ENCODE results near the gene EPB42. TPM values are rescaled to one million over a fixed set of nuclear protein-coding genes. Genes with fewer than 3 reads are reported as not detected.

EPB42 gene
- total RNA-seq, 1 experiment from 2014 or later, result not detected

DNA sequence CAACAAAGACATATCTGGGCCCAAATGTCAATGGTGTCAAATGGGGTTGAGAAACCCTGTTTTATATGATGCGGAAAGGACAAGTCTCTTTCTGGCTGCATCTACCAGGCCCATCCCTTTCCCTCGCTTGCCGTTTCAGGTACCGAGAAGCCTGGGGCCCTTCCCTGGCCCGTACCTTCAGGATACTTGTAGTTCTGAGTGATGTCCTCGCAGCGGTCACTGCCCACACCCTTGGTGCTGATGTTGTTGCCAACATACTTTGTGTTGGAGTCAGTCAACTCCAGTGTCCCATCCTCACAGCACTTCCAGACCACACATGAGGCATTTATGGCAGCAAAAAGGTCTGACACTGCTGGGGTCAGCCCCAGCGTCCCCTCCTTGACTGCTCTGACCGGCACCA is 13.8 kb downstream of the EPB42 start:
- no peak overlapping the region for H3K4me3 Mint-ChIP-seq
- H3K27me3 Mint-ChIP-seq (ENCODE audit: low read depth), result no peaks in the 10 kb centered on the region; the same call in 1 of the 2 replicates
- ChIA-PET POLR2A (no interaction called here), CTCF (interaction anchor here (0.8 to 6.4 kb wide), 3 partner anchors 12 to 79 kb away, joined by 3 to 84 read pairs (median 28); no protein-coding TSS in a partner anchor)
- ATAC-seq, result no peak
- no peak for TF ChIP-seq GABPB1 (CRISPR knock-in tag; IDR thresholded peaks at IDR 0.05)
- TF ChIP-seq, protein P1, sequence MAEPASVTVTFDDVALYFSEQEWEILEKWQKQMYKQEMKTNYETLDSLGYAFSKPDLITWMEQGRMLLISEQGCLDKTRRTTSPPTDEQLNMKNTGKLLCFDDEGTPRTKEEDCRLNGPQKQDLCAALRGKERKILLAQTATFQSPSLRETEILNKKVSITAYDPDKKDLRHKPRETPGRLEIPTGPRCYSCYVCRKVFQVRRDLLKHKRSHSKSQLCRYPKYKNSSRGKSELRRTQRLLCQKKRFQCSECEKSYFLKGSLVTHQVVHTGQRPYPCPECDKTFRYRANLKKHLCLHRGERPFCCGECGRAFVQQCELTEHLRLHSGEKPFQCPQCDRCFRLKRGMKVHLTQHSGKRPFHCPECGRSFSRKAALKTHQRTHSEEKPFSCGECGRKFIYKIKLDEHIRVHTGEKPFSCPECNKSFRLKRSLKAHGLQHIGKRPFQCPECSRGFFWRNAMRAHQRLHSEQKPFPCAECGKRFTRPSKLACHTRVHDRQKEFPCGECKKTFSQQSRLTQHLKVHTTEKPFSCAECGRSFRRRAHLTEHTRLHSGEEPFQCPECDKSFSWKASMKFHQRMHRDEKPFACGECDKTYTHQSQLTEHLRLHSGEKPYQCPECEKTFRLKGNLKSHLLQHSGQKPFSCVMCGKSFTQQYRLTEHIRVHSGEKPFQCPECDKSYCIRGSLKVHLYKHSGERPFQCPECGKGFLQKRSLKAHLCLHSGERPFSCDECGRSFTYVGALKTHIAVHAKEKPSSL (CRISPR knock-in tag; conservative IDR thresholded peaks at IDR 0.05), result no peak
- no peak for TF ChIP-seq MXD4 (CRISPR knock-in tag; IDR thresholded peaks at IDR 0.05; ENCODE audit: borderline replicate concordance)
- no peak for TF ChIP-seq TCF7 (CRISPR knock-in tag; IDR thresholded peaks at IDR 0.05; ENCODE audit: low read depth)
- TF ChIP-seq ZNF138 (CRISPR knock-in tag; conservative IDR thresholded peaks at IDR 0.05), result no peak
- no peak for TF ChIP-seq JAZF1 (CRISPR knock-in tag; IDR thresholded peaks at IDR 0.05)
- no peak for TF ChIP-seq RORB (CRISPR knock-in tag; IDR thresholded peaks at IDR 0.05)
- TF ChIP-seq FOXJ3 (CRISPR knock-in tag; IDR thresholded peaks at IDR 0.05; ENCODE audit: borderline replicate concordance), result no peak
- TF ChIP-seq JUN (CRISPR knock-in tag; IDR thresholded peaks at IDR 0.05), result no peak
- TF ChIP-seq ZBTB21 (CRISPR knock-in tag; IDR thresholded peaks at IDR 0.05; ENCODE audit: borderline replicate concordance), result no peak
- TF ChIP-seq FOXP1 (CRISPR knock-in tag; IDR thresholded peaks at IDR 0.05; ENCODE audit: borderline replicate concordance), result no peak
- TF ChIP-seq, protein P2, sequence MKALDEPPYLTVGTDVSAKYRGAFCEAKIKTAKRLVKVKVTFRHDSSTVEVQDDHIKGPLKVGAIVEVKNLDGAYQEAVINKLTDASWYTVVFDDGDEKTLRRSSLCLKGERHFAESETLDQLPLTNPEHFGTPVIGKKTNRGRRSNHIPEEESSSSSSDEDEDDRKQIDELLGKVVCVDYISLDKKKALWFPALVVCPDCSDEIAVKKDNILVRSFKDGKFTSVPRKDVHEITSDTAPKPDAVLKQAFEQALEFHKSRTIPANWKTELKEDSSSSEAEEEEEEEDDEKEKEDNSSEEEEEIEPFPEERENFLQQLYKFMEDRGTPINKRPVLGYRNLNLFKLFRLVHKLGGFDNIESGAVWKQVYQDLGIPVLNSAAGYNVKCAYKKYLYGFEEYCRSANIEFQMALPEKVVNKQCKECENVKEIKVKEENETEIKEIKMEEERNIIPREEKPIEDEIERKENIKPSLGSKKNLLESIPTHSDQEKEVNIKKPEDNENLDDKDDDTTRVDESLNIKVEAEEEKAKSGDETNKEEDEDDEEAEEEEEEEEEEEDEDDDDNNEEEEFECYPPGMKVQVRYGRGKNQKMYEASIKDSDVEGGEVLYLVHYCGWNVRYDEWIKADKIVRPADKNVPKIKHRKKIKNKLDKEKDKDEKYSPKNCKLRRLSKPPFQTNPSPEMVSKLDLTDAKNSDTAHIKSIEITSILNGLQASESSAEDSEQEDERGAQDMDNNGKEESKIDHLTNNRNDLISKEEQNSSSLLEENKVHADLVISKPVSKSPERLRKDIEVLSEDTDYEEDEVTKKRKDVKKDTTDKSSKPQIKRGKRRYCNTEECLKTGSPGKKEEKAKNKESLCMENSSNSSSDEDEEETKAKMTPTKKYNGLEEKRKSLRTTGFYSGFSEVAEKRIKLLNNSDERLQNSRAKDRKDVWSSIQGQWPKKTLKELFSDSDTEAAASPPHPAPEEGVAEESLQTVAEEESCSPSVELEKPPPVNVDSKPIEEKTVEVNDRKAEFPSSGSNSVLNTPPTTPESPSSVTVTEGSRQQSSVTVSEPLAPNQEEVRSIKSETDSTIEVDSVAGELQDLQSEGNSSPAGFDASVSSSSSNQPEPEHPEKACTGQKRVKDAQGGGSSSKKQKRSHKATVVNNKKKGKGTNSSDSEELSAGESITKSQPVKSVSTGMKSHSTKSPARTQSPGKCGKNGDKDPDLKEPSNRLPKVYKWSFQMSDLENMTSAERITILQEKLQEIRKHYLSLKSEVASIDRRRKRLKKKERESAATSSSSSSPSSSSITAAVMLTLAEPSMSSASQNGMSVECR (CRISPR knock-in tag; IDR thresholded peaks at IDR 0.05; ENCODE audit: borderline replicate concordance), result no peak
- TF ChIP-seq, protein P3, sequence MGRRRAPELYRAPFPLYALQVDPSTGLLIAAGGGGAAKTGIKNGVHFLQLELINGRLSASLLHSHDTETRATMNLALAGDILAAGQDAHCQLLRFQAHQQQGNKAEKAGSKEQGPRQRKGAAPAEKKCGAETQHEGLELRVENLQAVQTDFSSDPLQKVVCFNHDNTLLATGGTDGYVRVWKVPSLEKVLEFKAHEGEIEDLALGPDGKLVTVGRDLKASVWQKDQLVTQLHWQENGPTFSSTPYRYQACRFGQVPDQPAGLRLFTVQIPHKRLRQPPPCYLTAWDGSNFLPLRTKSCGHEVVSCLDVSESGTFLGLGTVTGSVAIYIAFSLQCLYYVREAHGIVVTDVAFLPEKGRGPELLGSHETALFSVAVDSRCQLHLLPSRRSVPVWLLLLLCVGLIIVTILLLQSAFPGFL (CRISPR knock-in tag; IDR thresholded peaks at IDR 0.05; ENCODE audit: borderline replicate concordance), result no peak
- TF ChIP-seq NFATC4 (CRISPR knock-in tag; IDR thresholded peaks at IDR 0.05), result no peak
- TF ChIP-seq, protein P4, sequence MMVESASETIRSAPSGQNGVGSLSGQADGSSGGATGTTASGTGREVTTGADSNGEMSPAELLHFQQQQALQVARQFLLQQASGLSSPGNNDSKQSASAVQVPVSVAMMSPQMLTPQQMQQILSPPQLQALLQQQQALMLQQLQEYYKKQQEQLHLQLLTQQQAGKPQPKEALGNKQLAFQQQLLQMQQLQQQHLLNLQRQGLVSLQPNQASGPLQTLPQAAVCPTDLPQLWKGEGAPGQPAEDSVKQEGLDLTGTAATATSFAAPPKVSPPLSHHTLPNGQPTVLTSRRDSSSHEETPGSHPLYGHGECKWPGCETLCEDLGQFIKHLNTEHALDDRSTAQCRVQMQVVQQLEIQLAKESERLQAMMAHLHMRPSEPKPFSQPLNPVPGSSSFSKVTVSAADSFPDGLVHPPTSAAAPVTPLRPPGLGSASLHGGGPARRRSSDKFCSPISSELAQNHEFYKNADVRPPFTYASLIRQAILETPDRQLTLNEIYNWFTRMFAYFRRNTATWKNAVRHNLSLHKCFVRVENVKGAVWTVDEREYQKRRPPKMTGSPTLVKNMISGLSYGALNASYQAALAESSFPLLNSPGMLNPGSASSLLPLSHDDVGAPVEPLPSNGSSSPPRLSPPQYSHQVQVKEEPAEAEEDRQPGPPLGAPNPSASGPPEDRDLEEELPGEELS (CRISPR knock-in tag; IDR thresholded peaks at IDR 0.05), result no peak
- no peak for DNase-seq (ENCODE audit: low spot score)
- H3K9me3 Mint-ChIP-seq, result no peaks in the 10 kb centered on the region
- H3K4me1 Mint-ChIP-seq, result peaks cover 5% of the 10 kb centered on the region
- H3K27ac Mint-ChIP-seq, result no peak overlapping the region
- H3K36me3 Mint-ChIP-seq, result no peaks in the 10 kb centered on the region

DNA sequence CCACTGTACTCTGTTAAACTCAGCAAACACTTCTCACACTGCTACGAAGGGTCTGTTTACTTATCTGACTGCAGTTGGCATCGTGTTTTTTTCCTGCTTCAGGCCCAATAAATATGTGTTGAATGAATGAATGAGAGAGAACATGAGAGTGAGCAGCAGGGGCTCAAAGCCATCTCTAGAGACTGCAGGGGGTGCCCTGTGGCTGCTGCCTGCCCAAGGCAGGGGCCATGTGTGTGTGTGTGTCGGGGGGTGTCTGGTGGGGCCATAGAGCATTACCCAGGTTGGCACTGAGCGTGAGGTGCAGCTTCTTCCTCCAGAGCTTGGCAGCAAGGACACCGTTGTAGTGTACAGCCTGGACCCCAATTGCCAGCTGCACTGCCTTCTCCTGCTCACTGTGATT is 14.8 kb downstream of the EPB42 start:
- no peaks in the 10 kb centered on the region for H3K36me3 Mint-ChIP-seq
- H3K27me3 Mint-ChIP-seq (ENCODE audit: low read depth), result no peaks in the 10 kb centered on the region; the same call in 1 of the 2 replicates
- H3K4me1 Mint-ChIP-seq, result peaks cover 5% of the 10 kb centered on the region
- H3K9me3 Mint-ChIP-seq, result no peaks in the 10 kb centered on the region
- H3K27ac Mint-ChIP-seq, result no peak overlapping the region
- ChIA-PET POLR2A (no interaction called here), CTCF (interaction anchor here (0.8 to 6.4 kb wide), 3 partner anchors 13 to 115 kb away, joined by 3 to 84 read pairs (median 4); no protein-coding TSS in a partner anchor)
- no peak overlapping the region for H3K4me3 Mint-ChIP-seq
- ATAC-seq, result no peak
- DNase-seq (ENCODE audit: low spot score), result no peak
- TF ChIP-seq, protein P5, sequence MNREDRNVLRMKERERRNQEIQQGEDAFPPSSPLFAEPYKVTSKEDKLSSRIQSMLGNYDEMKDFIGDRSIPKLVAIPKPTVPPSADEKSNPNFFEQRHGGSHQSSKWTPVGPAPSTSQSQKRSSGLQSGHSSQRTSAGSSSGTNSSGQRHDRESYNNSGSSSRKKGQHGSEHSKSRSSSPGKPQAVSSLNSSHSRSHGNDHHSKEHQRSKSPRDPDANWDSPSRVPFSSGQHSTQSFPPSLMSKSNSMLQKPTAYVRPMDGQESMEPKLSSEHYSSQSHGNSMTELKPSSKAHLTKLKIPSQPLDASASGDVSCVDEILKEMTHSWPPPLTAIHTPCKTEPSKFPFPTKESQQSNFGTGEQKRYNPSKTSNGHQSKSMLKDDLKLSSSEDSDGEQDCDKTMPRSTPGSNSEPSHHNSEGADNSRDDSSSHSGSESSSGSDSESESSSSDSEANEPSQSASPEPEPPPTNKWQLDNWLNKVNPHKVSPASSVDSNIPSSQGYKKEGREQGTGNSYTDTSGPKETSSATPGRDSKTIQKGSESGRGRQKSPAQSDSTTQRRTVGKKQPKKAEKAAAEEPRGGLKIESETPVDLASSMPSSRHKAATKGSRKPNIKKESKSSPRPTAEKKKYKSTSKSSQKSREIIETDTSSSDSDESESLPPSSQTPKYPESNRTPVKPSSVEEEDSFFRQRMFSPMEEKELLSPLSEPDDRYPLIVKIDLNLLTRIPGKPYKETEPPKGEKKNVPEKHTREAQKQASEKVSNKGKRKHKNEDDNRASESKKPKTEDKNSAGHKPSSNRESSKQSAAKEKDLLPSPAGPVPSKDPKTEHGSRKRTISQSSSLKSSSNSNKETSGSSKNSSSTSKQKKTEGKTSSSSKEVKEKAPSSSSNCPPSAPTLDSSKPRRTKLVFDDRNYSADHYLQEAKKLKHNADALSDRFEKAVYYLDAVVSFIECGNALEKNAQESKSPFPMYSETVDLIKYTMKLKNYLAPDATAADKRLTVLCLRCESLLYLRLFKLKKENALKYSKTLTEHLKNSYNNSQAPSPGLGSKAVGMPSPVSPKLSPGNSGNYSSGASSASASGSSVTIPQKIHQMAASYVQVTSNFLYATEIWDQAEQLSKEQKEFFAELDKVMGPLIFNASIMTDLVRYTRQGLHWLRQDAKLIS (CRISPR knock-in tag; IDR thresholded peaks at IDR 0.05; ENCODE audit: borderline replicate concordance), result no peak
- TF ChIP-seq FOXK1 (CRISPR knock-in tag; IDR thresholded peaks at IDR 0.05), result no peak
- TF ChIP-seq, protein P6, sequence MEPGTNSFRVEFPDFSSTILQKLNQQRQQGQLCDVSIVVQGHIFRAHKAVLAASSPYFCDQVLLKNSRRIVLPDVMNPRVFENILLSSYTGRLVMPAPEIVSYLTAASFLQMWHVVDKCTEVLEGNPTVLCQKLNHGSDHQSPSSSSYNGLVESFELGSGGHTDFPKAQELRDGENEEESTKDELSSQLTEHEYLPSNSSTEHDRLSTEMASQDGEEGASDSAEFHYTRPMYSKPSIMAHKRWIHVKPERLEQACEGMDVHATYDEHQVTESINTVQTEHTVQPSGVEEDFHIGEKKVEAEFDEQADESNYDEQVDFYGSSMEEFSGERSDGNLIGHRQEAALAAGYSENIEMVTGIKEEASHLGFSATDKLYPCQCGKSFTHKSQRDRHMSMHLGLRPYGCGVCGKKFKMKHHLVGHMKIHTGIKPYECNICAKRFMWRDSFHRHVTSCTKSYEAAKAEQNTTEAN (CRISPR knock-in tag; IDR thresholded peaks at IDR 0.05), result no peak
- no peak for TF ChIP-seq NR3C1 (CRISPR knock-in tag; conservative IDR thresholded peaks at IDR 0.05; ENCODE audit: low read depth)
